Panc1 (cell line): Measurements from ENCODE around the gene EXOC6B.

Source experiments
- CTCF ChIP-seq: fragments of 450-650 bp; IDR thresholded peaks from 2 replicates; pipeline ENCODE4 v1.5.1; 2017; ENCODE audit warnings: mild to moderate bottlenecking
- POLR2AphosphoS5 ChIP-seq: IDR thresholded peaks from 2 replicates; pipeline ENCODE4 v1.6.1; 2012; ENCODE audit warnings: mild to moderate bottlenecking, low read depth, low read length, moderate library complexity

- TF ChIP-seq CTCF (no peak), POLR2AphosphoS5 (no peak)
Observed at GRCh38 chr2:72793798-72794440, 31.9 kb downstream of the EXOC6B start.
